Calu3 (cell line): ENCODE measurements around the gene PRR13. TPM values are rescaled to one million over a fixed set of nuclear protein-coding genes. Genes with fewer than 3 reads are reported as not detected.
"Not testable (repeated sequence)": the region's sequence is repeated elsewhere in the genome, so short reads cannot be mapped to it uniquely, and the experiment has no call there.

Source experiments
- BruUV-seq: library from RNA; stranded (reverse); fragments of 400-500 nt; replicated peaks from 2 replicates; lab custom pipeline; 2021; lab: Mats Ljungman, UMichigan
- CTCF ChIA-PET: fragments of 300-600 bp; sonication (Branson Sonifier 250); formaldehyde crosslinking; loops from one replicate; lab custom pipeline; 2022; ENCODE audit warnings: antibody characterized with exemption; lab: Charles Lee
- DNase-seq: peaks from one replicate; pipeline ENCODE4 v3.0.0; 2022
- H3K27ac Mint-ChIP-seq: one replicate; pipeline ENCODE4 v1.8.0; 2022; ENCODE audit warnings: mixed read lengths; ENCODE audit not compliant: unreplicated experiment
- H3K27me3 Mint-ChIP-seq: one replicate; pipeline ENCODE4 v1.8.0; 2022; ENCODE audit warnings: mixed read lengths; ENCODE audit not compliant: unreplicated experiment
- H3K36me3 Mint-ChIP-seq: one replicate; pipeline ENCODE4 v1.8.0; 2022; ENCODE audit warnings: mild to moderate bottlenecking, moderate library complexity, mixed read lengths; ENCODE audit not compliant: insufficient read depth, unreplicated experiment
- H3K4me1 Mint-ChIP-seq: one replicate; pipeline ENCODE4 v1.8.0; 2022; ENCODE audit warnings: mild to moderate bottlenecking, low read depth, mixed read lengths; ENCODE audit not compliant: unreplicated experiment
- H3K4me3 Mint-ChIP-seq: one replicate; pipeline ENCODE4 v1.8.0; 2022; ENCODE audit warnings: mild to moderate bottlenecking, low read depth, moderate library complexity, mixed read lengths; ENCODE audit not compliant: unreplicated experiment
- H3K9me3 Mint-ChIP-seq: one replicate; pipeline ENCODE4 v1.8.0; 2022; ENCODE audit warnings: low read depth, mixed read lengths; ENCODE audit not compliant: unreplicated experiment
- CTCF ChIP-seq: fragments of 200-600 bp; IDR thresholded peaks from one replicate; pipeline ENCODE4 v1.8.0; 2022; ENCODE audit warnings: antibody characterized with exemption; ENCODE audit not compliant: unreplicated experiment
- intact Hi-C: fragments of 100-400 bp; cut with micrococcal nuclease; formaldehyde crosslinking; loops from one replicate; pipeline ENCODE4 v1.10.0; 2022; ENCODE audit not compliant: unreplicated experiment
- total RNA-seq: library from RNA; stranded (reverse); gene quantifications from 2 replicates; pipeline ENCODE4 v1.2.3, GENCODE V29; 2022

PRR13 gene
- total RNA-seq, 1 experiment from 2014 or later = 151 TPM

DNA sequence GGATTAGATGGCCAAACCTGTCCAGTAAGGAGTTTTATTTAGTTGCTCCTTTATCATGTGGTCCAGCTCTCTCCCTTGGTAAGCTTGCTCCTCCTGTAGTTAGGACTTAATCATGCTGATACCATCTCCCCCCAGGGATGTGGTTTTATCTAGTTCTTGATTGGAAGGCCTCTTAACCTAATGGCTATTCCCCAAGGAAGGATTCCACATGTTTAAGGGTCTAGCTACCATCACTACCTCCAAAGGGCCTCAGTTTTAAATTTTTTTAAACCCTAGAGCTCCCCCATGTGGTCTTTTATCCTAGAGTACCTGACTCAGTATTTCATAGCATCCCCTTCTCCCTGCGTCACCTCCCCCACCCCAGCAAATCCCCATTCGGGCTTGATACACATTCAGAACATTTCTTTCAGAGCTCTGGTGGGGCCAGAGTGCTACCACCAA lies 35.3 kb downstream of the PRR13 start:
- DNase-seq = no peak
- Mint-ChIP-seq H3K4me3 (no peak overlapping the region), H3K27ac (no peak overlapping the region), H3K9me3 (no peaks in the 10 kb centered on the region), H3K27me3 (no peaks in the 10 kb centered on the region), H3K36me3 (peaks cover 72% of the 10 kb centered on the region), H3K4me1 (no peaks in the 10 kb centered on the region)
- CTCF ChIA-PET = interaction anchor here (0.6 to 1.2 kb wide), 3 partner anchors 15 to 156 kb away, joined by 3 to 5 read pairs (median 3); no protein-coding TSS in a partner anchor
- intact Hi-C loops = no loop called here
- TF ChIP-seq CTCF = no peak
- BruUV-seq = no TSS peak

DNA sequence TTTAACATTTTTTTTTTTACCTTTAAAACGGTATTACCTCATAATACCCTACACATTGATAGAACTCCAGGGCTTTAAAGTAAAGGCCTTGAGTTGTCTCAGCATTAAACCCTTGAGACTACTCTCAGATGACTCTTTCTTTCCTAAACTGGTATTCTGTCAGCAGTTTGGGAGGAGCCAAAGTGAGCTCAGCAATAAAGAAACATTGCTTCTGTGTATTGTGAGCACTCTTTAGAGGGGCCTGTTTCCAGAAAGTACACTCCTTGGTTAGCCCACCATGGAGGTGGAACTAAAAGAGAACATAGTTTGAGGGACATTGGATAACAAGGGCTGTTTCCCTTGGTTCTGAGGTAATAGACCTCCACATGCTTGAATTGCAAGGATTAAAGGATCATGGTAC lies 37.3 kb downstream of the PRR13 start:
- BruUV-seq = no TSS peak
- no peaks in the 10 kb centered on the region for H3K27me3 Mint-ChIP-seq
- CTCF ChIA-PET = no interaction called here
- intact Hi-C loops = no loop called here
- no peak overlapping the region for H3K4me3 Mint-ChIP-seq
- H3K27ac Mint-ChIP-seq = no peak overlapping the region
- H3K4me1 Mint-ChIP-seq = no peaks in the 10 kb centered on the region
- peaks cover 66% of the 10 kb centered on the region for H3K36me3 Mint-ChIP-seq
- no peak for DNase-seq
- no peak for TF ChIP-seq CTCF
- H3K9me3 Mint-ChIP-seq = no peaks in the 10 kb centered on the region

GRCh38 chr12:53479331-53479730 lies 37.8 kb downstream of the PRR13 start:
- H3K36me3 Mint-ChIP-seq = peaks cover 66% of the 10 kb centered on the region
- BruUV-seq = no TSS peak
- H3K9me3 Mint-ChIP-seq = no peaks in the 10 kb centered on the region
- intact Hi-C loops = no loop called here
- no peak overlapping the region for H3K4me3 Mint-ChIP-seq
- H3K27ac Mint-ChIP-seq = no peak overlapping the region
- H3K4me1 Mint-ChIP-seq = no peaks in the 10 kb centered on the region
- TF ChIP-seq CTCF = no peak
- DNase-seq = no peak
- H3K27me3 Mint-ChIP-seq = no peaks in the 10 kb centered on the region
- CTCF ChIA-PET = no interaction called here

DNA sequence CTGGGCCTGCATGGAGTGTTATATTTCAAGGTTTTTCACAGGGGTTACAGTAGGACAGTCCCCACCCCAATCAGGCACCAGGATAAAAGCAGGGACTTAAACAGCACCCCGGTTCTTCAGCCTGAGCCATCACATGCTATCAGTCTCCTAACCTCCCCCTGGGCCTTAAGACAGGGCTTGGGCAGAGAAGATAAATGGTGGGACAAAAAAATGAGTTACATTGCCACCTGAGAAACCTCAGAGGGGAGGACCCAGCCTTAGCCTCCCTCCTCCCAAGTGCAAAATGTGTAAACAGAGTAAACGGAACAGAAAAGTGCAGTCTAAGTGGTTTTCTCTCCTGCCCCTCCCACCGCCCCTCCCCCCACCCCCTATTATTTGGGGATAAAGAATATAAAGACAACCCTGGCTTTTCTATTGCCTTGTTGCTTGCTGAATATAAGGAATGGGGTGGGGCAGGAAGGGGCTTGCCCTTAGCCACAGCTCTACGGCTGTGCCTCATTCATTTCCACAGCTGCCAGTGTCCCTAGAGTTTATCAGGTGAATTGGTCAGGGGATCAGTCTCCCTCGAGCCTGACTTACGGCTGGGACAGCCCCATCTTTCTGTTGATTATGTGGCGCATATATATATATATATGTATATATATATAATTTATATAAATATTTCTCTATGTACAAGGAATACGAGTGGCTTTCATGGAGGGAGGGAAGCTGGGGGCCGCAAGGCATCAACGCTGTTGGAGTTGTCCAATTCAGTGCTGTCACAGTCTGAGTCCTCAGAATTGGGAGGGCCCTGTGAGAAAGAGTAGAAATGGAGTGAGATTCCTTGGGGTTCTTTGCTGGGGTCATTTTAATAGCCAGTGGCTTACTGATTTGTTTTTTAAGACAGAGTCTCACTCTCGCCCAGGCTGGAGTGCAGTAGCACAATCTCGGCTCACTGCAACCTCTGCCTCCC lies 39.2 kb downstream of the PRR13 start:
- TF ChIP-seq CTCF = no peak
- DNase-seq = no peak
- Mint-ChIP-seq H3K9me3 (no peaks in the 10 kb centered on the region), H3K27ac (no peak overlapping the region), H3K4me3 (no peak overlapping the region), H3K4me1 (no peaks in the 10 kb centered on the region), H3K36me3 (peaks cover 60% of the 10 kb centered on the region), H3K27me3 (no peaks in the 10 kb centered on the region)
- BruUV-seq = no TSS peak
- CTCF ChIA-PET = interaction anchor here (0.6 to 1.1 kb wide), 2 partner anchors 28 to 662 kb away, joined by 3 read pairs; no protein-coding TSS in a partner anchor
- intact Hi-C loops = no loop called here

DNA sequence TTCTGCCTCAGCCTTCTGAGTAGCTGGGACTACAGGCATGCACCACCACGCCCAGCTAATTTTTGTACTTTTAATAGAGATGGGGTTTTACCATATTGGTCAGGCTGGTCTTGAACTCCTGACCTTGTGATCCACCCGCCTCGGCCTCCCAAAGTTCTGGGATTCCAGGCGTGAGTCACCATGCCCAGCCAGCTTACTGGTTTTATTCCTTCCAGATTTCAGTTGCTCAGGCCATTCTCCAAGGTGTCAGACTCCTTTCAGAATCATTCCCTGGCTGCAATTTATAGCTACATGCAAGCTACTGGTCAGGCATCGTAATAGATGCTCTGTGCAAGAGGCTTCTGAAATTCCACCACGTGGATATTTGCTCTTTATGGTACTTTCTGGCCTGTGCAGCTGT lies 39.9 kb downstream of the PRR13 start:
- intact Hi-C loops, H3K9me3 Mint-ChIP-seq, BruUV-seq, H3K27me3 Mint-ChIP-seq, H3K4me1 Mint-ChIP-seq, H3K27ac Mint-ChIP-seq, DNase-seq, H3K4me3 Mint-ChIP-seq: not testable (repeated sequence)
- peaks cover 60% of the 10 kb centered on the region for H3K36me3 Mint-ChIP-seq
- CTCF ChIA-PET = interaction anchor here (0.6 to 1.1 kb wide), 2 partner anchors 27 to 662 kb away, joined by 3 read pairs; no protein-coding TSS in a partner anchor
